ENCODE measurements around the gene RACK1. TPM values are rescaled to one million over a fixed set of nuclear protein-coding genes. Genes with fewer than 3 reads are reported as not detected.
A peak's percentile ranks its signal among the peaks of the same experiment; 100 is the strongest.

Gene RACK1
- total and polyA plus RNA-seq, 2 donors (not counting 3 experiments of a cell fraction or from before 2014, with no cell fraction given), result 1,910 to 5,629 TPM

DNA sequence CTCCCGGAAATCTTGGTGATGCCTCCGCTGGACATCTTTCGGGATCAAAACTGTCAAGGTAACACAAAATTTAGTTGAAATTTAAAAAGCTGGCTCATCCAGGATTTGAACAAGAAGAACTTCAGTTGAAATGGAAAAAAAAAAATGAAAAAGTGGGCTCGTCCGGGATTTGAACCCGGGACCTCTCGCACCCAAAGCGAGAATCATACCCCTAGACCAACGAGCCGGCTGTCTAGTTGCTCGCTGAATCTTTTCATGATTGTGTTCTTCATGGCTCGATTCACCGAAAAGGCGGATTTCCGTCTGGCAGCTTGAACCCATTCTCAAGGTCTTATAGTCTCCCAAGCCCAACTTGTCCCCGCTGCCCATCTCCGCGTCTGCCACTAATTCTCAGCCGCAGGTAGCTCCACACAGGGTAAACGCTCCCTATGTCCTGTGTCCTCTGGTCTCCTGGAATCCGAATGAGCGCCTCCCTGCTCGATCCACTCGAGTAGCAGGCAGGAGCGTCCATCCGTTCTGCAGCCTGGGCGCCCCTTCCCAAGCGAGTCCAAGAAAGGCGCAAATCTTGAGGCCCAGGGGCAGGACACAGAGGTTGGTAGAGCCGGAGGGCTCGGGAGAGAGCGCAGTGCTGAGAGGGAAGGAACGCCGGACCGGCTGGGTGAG lies 54.9 kb downstream of the RACK1 start:
- Histone ChIP-seq H3K4me1 (ENCODE audit: control insufficient read depth, extremely low read depth, insufficient read depth, low read length) (peaks cover 18% of the 10 kb centered on the region), H3K9ac (replicated peaks; ENCODE audit: extremely low read depth, insufficient read depth, low read length) (peak overlapping the region; percentile 50), H3K27ac (ENCODE audit: insufficient read depth, low read depth, low read length) (peak overlapping the region; percentile 37), H3K79me2 (ENCODE audit: control insufficient read depth, insufficient read depth, low read length) (no peaks in the 10 kb centered on the region), H3K4me3 (replicated peaks in 1 of 3; ENCODE audit: insufficient read depth in 1 of 3, low read depth in 1 of 3, low read length in 3 of 3) (peak overlapping the region; percentile 48 to 86 (median 73)), H2AFZ (ENCODE audit: low read depth, low read length) (peak overlapping the region; percentile 96), H3K9me3 (replicated peaks; ENCODE audit: control insufficient read depth, insufficient read depth, low read length) (no peaks in the 10 kb centered on the region), H3K27me3 (ENCODE audit: control insufficient read depth in 2 of 2, insufficient read depth in 2 of 2, low read length in 2 of 2) (no peaks in the 10 kb centered on the region), H3K4me2 (ENCODE audit: insufficient read depth, low read length) (peak overlapping the region; percentile 79), H3K9me1 (replicated peaks; ENCODE audit: control insufficient read depth, extremely low read depth, insufficient read depth, low read length) (no peaks in the 10 kb centered on the region), H4K20me1 (replicated peaks; ENCODE audit: control insufficient read depth, extremely low read depth, insufficient read depth, low read length) (no peaks in the 10 kb centered on the region), H3K36me3 (ENCODE audit: control insufficient read depth in 2 of 2, extremely low read depth in 1 of 2, insufficient read depth in 2 of 2, low read length in 2 of 2) (no peaks in the 10 kb centered on the region)
- dilution Hi-C loops (cut with MboI; ENCODE audit: extremely low pct_ligation_motif_present, low sequenced_read_pairs) (no loop called here), intact Hi-C loops (cut with micrococcal nuclease) (loop anchor here (1.0 to 10.0 kb wide), 6 partner anchors 16 to 694 kb away; partner anchors contain the start of genes CNOT6, MGAT1, TRIM52 and ZFP62)
- TF ChIP-seq GATA2 (IDR thresholded peaks at IDR 0.05; ENCODE audit: insufficient read depth, insufficient read length, low read depth, low read length) (peak; percentile 36), POLR2A (IDR thresholded peaks at IDR 0.05; ENCODE audit: low read depth, low read length) (no peak), POLR2AphosphoS5 (IDR thresholded peaks at IDR 0.05; ENCODE audit: insufficient read depth, low read depth, low read length) (peak; percentile 28)
- peak; percentile 86 for DNase-seq (ENCODE audit: low read depth, low spot score)
- FAIRE-seq, result no peak
- no TSS peak for BruUV-seq (replicated peaks)
- ChIA-PET CTCF (interaction anchor here (1.0 to 10.2 kb wide), 4 partner anchors 16 to 403 kb away, joined by 3 to 95 read pairs (median 3); partner anchors contain the start of gene TRIM7), POLR2A (interaction anchor here (1.0 to 1.8 kb wide), 2 partner anchors 16 to 33 kb away, joined by 3 to 6 read pairs; partner anchors contain the start of gene TRIM7)

DNA sequence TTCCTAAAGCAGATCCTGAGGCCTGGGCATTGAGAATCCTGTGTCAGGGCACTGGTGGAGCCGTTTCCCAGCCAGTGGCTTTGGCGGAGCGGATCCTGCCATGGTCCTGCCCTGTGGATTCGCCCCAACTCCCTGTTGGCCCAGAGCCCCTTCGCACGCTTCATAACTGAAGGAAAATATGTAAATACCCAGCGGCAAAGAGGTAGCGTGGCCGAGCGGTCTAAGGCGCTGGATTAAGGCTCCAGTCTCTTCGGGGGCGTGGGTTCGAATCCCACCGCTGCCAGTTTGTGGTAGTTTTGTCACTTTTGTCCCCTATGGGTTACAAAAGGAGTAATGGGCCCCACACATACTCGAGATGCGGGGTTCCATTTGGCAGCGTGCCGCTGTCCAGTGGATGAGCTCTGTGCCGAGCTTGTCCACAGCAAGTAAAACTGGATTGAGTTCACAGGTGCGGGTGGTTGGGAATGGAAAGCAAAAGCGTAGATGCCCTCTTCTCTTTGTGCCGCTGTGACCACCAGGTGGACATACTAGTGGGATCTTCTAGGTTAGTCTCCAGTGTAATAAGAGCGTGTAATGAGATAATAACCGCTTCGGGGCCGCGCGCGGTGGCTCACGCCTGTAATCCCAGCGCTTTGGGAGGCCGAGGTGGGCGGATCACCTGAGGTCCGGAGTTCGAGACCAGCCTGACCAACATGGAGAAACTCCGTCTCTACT lies 56.0 kb downstream of the RACK1 start:
- no peaks in the 10 kb centered on the region for H3K27me3 ChIP-seq (ENCODE audit: control insufficient read depth in 2 of 2, insufficient read depth in 2 of 2, low read length in 2 of 2)
- no peaks in the 10 kb centered on the region for H4K20me1 ChIP-seq (replicated peaks; ENCODE audit: control insufficient read depth, extremely low read depth, insufficient read depth, low read length)
- peak overlapping the region; percentile 36 for H3K9ac ChIP-seq (replicated peaks; ENCODE audit: extremely low read depth, insufficient read depth, low read length)
- TF ChIP-seq, protein P1, sequence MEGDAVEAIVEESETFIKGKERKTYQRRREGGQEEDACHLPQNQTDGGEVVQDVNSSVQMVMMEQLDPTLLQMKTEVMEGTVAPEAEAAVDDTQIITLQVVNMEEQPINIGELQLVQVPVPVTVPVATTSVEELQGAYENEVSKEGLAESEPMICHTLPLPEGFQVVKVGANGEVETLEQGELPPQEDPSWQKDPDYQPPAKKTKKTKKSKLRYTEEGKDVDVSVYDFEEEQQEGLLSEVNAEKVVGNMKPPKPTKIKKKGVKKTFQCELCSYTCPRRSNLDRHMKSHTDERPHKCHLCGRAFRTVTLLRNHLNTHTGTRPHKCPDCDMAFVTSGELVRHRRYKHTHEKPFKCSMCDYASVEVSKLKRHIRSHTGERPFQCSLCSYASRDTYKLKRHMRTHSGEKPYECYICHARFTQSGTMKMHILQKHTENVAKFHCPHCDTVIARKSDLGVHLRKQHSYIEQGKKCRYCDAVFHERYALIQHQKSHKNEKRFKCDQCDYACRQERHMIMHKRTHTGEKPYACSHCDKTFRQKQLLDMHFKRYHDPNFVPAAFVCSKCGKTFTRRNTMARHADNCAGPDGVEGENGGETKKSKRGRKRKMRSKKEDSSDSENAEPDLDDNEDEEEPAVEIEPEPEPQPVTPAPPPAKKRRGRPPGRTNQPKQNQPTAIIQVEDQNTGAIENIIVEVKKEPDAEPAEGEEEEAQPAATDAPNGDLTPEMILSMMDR (IDR thresholded peaks at IDR 0.05; ENCODE audit: extremely low read depth in 1 of 2, insufficient read depth in 1 of 2, low read depth in 1 of 2, low read length in 2 of 2), result peak; percentile 9 to 22
- TF ChIP-seq POLR2AphosphoS5 (IDR thresholded peaks at IDR 0.05; ENCODE audit: insufficient read depth, low read depth, low read length) (no peak), POLR2A (IDR thresholded peaks at IDR 0.05; ENCODE audit: low read depth, low read length) (no peak), JUN (IDR thresholded peaks at IDR 0.05; ENCODE audit: borderline replicate concordance, insufficient read depth, insufficient read length, low read depth) (no peak), FOS (IDR thresholded peaks at IDR 0.05; ENCODE audit: borderline replicate concordance, insufficient read depth, low read length) (no peak), EZH2 (IDR thresholded peaks at IDR 0.05; ENCODE audit: borderline replicate concordance, low read depth, low read length, severe bottlenecking) (no peak)
- TSS peak; percentile 82 for BruUV-seq (replicated peaks)
- POLR2A ChIA-PET, result interaction anchor here (1.0 to 1.2 kb wide), 2 partner anchors 19 to 34 kb away, joined by 3 to 8 read pairs; no protein-coding TSS in a partner anchor
- H2AFZ ChIP-seq (ENCODE audit: low read depth, low read length), result peak overlapping the region; percentile 58
- dilution Hi-C loops (cut with MboI; ENCODE audit: extremely low pct_ligation_motif_present, low sequenced_read_pairs), result no loop called here
- H3K27ac ChIP-seq (ENCODE audit: insufficient read depth, low read depth, low read length), result peak overlapping the region; percentile 28
- peaks cover 16% of the 10 kb centered on the region for H3K4me1 ChIP-seq (ENCODE audit: control insufficient read depth, extremely low read depth, insufficient read depth, low read length)
- peak; percentile 92 for FAIRE-seq
- no peaks in the 10 kb centered on the region for H3K79me2 ChIP-seq (ENCODE audit: control insufficient read depth, insufficient read depth, low read length)
- H3K36me3 ChIP-seq (ENCODE audit: control insufficient read depth in 2 of 2, extremely low read depth in 1 of 2, insufficient read depth in 2 of 2, low read length in 2 of 2), result no peaks in the 10 kb centered on the region
- H3K9me1 ChIP-seq (replicated peaks; ENCODE audit: control insufficient read depth, extremely low read depth, insufficient read depth, low read length), result no peaks in the 10 kb centered on the region
- CTCF ChIA-PET, result interaction anchor here (1.0 to 10.2 kb wide), 3 partner anchors 17 to 29 kb away, joined by 3 to 95 read pairs (median 3); partner anchors contain the start of gene TRIM7
- H3K9me3 ChIP-seq (replicated peaks; ENCODE audit: control insufficient read depth, insufficient read depth, low read length), result no peaks in the 10 kb centered on the region
- peak; percentile 81 for DNase-seq (ENCODE audit: low read depth, low spot score)
- H3K4me2 ChIP-seq (ENCODE audit: insufficient read depth, low read length), result peak overlapping the region; percentile 60
- intact Hi-C loops (cut with micrococcal nuclease), result loop anchor here (1.0 to 10.0 kb wide), 6 partner anchors 15 to 693 kb away; partner anchors contain the start of genes CNOT6, MGAT1, TRIM52 and ZFP62
- peak overlapping the region; percentile 18 to 63 (median 49) for H3K4me3 ChIP-seq (replicated peaks in 1 of 3; ENCODE audit: insufficient read depth in 1 of 3, low read depth in 1 of 3, low read length in 3 of 3)

Data from endothelial cell of umbilical vein (primary cell).